Parathyroid adenoma (tissue), 2 donors: ENCODE results near the gene WDR37.

Source experiments
- H2AFZ ChIP-seq: fragments of 300-600 bp; sonication (generic); one replicate; pipeline ENCODE4 v1.7.0; 2017; ENCODE audit warnings: antibody characterized with exemption, mild to moderate bottlenecking
- H3K27ac ChIP-seq: fragments of 300-600 bp; sonication (generic); one replicate; pipeline ENCODE4 v1.7.0; 2017
- H3K27me3 ChIP-seq: fragments of 300-600 bp; sonication (generic); one replicate; pipeline ENCODE4 v1.7.0; 2017; ENCODE audit warnings: low read length; ENCODE audit not compliant: control insufficient read depth, insufficient read depth
- H3K36me3 ChIP-seq: fragments of 300-600 bp; sonication (generic); one replicate; pipeline ENCODE4 v1.7.0; 2017; ENCODE audit warnings: low read length; ENCODE audit not compliant: control insufficient read depth, insufficient read depth
- H3K4me1 ChIP-seq: fragments of 300-600 bp; sonication (generic); one replicate; pipeline ENCODE4 v1.7.0; 2017; ENCODE audit warnings: control low read depth
- H3K4me2 ChIP-seq: fragments of 300-600 bp; sonication (generic); one replicate; pipeline ENCODE4 v1.7.0; 2017; ENCODE audit warnings: low read length
- H3K4me3 ChIP-seq: fragments of 300-600 bp; sonication (generic); one replicate; pipeline ENCODE4 v1.7.0; 2017; ENCODE audit warnings: low read depth, low read length
- H3K79me2 ChIP-seq: fragments of 300-600 bp; sonication (generic); one replicate; pipeline ENCODE4 v1.7.0; 2017; ENCODE audit warnings: control low read depth
- H3K9ac ChIP-seq: fragments of 300-600 bp; sonication (generic); one replicate; pipeline ENCODE4 v1.7.0; 2017; ENCODE audit warnings: mild to moderate bottlenecking
- H3K9me3 ChIP-seq: fragments of 300-600 bp; sonication (generic); one replicate; pipeline ENCODE4 v1.7.0; 2017; ENCODE audit warnings: low read length; ENCODE audit not compliant: control insufficient read depth
- TF ChIP-seq, protein P1 (sequence below): fragments of 300-600 bp; sonication (generic); IDR thresholded peaks from one replicate; pipeline ENCODE4 v1.7.0; 2017; ENCODE audit warnings: antibody characterized with exemption, mild to moderate bottlenecking
- donor health status: primary hyperparathyroidism.

WDR37 gene

DNA sequence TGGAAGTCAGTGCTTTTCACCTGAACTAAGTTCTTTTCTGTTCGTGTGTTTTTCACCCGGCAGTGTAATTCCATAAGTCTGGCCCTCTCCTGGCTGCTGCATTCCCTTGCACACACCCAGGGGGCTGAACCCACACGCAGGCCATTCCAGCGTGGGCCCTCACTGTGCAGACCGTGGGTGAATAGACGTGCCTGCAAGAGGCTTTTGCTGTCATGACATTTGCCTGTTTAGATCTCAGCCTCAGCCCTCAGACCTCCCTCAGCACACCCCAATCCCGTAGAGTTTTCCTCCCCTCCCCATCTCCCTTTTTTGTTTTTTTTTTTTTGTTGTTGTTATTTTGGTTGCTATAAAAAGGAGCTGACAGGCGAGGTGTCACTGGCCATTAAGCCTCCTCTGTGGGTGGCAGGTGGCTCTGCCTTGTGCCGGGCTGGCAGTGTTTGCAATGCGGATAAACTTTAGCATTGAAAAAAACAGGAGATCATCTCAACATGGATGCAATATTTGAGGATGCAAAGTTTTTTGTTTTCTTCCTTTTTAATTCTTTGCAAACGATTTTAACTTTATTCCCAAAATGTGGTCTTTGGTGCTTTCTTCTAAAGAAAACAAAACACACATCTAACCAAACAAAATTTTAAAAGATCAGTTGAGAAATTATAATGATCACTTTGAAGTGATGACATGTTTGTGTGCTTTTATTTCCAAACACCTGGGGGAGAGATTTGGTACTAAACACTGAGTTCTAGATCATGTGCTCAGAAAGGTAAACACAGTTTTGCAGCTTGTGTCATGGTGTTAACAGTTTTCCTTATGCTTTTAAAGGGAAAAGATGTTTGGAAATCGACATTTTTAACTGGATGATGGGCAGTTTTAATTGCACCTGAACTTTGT is 58.8 kb downstream of the WDR37 start:
- Histone ChIP-seq H3K27me3 (no peaks in the 10 kb centered on the region), H3K9ac (no peak overlapping the region)

DNA sequence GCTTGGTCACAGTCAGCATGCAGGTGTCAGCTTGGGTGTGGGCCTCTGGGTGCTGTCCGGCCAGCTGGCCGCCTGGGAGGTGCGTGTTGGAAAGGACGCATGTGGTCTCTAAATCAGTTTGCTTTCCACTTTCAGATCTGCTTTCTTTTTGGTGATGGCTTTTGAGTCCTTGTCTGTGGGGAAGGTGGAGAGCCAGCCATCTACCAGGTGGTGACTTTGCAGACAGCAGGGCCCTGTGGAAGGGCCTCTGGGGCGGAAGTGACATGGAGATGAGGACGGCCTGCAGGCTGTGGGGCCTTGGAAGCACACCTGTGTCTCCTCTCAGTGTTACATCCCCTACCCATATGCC is 59.4 kb downstream of the WDR37 start:
- Histone ChIP-seq H3K79me2 (no peaks in the 10 kb centered on the region), H3K36me3 (no peaks in the 10 kb centered on the region), H3K9me3 (no peaks in the 10 kb centered on the region), H3K4me2 (no peak overlapping the region), H3K27me3 (no peaks in the 10 kb centered on the region), H3K9ac (no peak overlapping the region), H3K4me3 (no peak overlapping the region), H3K27ac (no peak overlapping the region), H2AFZ (no peak overlapping the region), H3K4me1 (peaks cover 2% of the 10 kb centered on the region)
- TF ChIP-seq, protein P1, sequence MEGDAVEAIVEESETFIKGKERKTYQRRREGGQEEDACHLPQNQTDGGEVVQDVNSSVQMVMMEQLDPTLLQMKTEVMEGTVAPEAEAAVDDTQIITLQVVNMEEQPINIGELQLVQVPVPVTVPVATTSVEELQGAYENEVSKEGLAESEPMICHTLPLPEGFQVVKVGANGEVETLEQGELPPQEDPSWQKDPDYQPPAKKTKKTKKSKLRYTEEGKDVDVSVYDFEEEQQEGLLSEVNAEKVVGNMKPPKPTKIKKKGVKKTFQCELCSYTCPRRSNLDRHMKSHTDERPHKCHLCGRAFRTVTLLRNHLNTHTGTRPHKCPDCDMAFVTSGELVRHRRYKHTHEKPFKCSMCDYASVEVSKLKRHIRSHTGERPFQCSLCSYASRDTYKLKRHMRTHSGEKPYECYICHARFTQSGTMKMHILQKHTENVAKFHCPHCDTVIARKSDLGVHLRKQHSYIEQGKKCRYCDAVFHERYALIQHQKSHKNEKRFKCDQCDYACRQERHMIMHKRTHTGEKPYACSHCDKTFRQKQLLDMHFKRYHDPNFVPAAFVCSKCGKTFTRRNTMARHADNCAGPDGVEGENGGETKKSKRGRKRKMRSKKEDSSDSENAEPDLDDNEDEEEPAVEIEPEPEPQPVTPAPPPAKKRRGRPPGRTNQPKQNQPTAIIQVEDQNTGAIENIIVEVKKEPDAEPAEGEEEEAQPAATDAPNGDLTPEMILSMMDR = no peak

More for the DNA sequence above, 58.8 kb downstream of the WDR37 start:
- H3K27ac ChIP-seq = no peak overlapping the region
- no peaks in the 10 kb centered on the region for H3K9me3 ChIP-seq
- peaks cover 2% of the 10 kb centered on the region for H3K4me1 ChIP-seq
- TF ChIP-seq, protein P1 = no peak
- H2AFZ ChIP-seq = no peak overlapping the region
- no peak overlapping the region for H3K4me2 ChIP-seq
- no peaks in the 10 kb centered on the region for H3K36me3 ChIP-seq
- H3K79me2 ChIP-seq = peaks cover 2% of the 10 kb centered on the region
- no peak overlapping the region for H3K4me3 ChIP-seq

DNA sequence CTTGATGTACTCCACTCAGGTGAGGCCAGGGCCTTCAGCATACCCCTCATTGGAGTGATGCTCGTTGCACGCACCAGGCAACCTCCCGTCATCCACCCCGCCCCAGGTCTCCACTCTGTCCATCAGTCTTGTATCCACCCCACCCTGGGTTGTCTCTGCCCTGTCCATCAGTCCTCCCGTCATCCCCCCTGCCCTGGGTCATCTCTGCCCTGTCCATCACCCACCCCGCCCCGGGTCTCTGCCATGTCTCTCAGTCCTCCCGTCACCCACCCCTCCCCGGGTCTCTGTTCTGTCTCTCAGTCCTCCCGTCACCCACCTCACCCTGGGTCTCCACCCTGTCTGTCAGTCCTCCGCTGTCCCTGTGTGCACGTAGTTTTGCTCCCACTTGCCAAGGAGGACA is 59.9 kb downstream of the WDR37 start:
- Histone ChIP-seq H3K27ac (no peak overlapping the region), H3K27me3 (no peaks in the 10 kb centered on the region), H3K9ac (no peak overlapping the region), H3K79me2 (peaks cover 2% of the 10 kb centered on the region), H3K4me1 (peaks cover 2% of the 10 kb centered on the region), H2AFZ (no peak overlapping the region), H3K9me3 (no peaks in the 10 kb centered on the region), H3K4me2 (no peak overlapping the region), H3K36me3 (no peaks in the 10 kb centered on the region), H3K4me3 (no peak overlapping the region)
- TF ChIP-seq, protein P1 = no peak

DNA sequence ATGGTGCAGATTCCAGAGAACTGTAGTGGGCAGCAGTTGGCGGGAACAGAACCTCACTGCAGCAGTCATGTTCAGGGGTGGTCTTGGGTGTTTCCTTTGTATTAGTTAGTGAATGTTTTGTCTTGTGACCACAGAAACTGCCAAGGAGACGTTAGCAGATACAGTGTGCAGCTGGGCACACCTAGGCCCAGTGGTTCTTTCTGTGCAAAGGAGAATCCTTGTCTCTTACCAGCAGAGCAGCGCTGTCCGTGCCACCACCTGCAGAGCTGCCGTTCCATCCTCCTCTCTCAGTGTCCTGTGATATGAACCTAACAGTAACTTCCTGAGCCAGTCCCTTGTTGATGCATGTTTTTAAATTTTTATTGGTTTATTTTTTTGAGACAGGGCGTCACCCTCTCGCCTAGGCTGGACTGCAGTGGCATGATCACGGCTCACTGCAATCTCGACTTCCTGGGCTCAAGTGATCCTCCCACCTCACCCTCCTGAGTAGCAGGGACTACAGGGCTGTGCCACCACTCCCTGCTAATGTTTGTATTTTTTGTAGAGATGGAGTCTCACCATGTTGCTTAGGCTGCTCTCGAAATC is 60.6 kb downstream of the WDR37 start:
- Histone ChIP-seq H3K9ac (no peak overlapping the region), H2AFZ (no peak overlapping the region), H3K9me3 (no peaks in the 10 kb centered on the region), H3K4me3 (no peak overlapping the region), H3K36me3 (no peaks in the 10 kb centered on the region), H3K27me3 (no peaks in the 10 kb centered on the region), H3K27ac (no peak overlapping the region), H3K79me2 (peaks cover 2% of the 10 kb centered on the region), H3K4me2 (no peak overlapping the region), H3K4me1 (peaks cover 2% of the 10 kb centered on the region)
- TF ChIP-seq, protein P1 = no peak
